K562 (cell line): Measurements from ENCODE around the gene CDC20. TPM values are rescaled to one million over a fixed set of nuclear protein-coding genes. Genes with fewer than 3 reads are reported as not detected.
A peak's percentile ranks its signal among the peaks of the same experiment; 100 is the strongest.

Experiments
- ARHGAP35 ChIP-seq: fragments of 450-650 bp; IDR thresholded peaks from 2 replicates; pipeline ENCODE4 v1.6.1; 2018; ENCODE audit not compliant: partially characterized antibody
- BCOR ChIP-seq: fragments of 450-650 bp; IDR thresholded peaks from 2 replicates; pipeline ENCODE4 v1.6.1; 2016
- HNRNPL ChIP-seq: fragments of 200-400 bp; formaldehyde crosslinking; IDR thresholded peaks from 2 replicates; pipeline ENCODE4 v1.6.1; 2017; ENCODE audit warnings: low read depth, mild to moderate bottlenecking, low read length
- MTA3 ChIP-seq: fragments of 450-650 bp; formaldehyde crosslinking; IDR thresholded peaks from 2 replicates; pipeline ENCODE4 v1.6.1; 2017; ENCODE audit warnings: mild to moderate bottlenecking, borderline replicate concordance
- POLR2G ChIP-seq: fragments of 200-400 bp; formaldehyde crosslinking; IDR thresholded peaks from 2 replicates; pipeline ENCODE4 v1.6.1; 2017; ENCODE audit warnings: low read depth, mild to moderate bottlenecking, antibody characterized with exemption, low read length, moderate library complexity
- ZC3H4 ChIP-seq: sonication (generic); formaldehyde crosslinking; IDR thresholded peaks from 2 replicates; pipeline ENCODE4 v1.9.0; 2021; ENCODE audit warnings: missing genetic modification reagents, borderline replicate concordance
- ZFX ChIP-seq: sonication (generic); formaldehyde crosslinking; IDR thresholded peaks from 2 replicates; pipeline ENCODE4 v1.8.0; 2022; ENCODE audit warnings: mild to moderate bottlenecking, missing genetic modification reagents, moderate library complexity
- ZNF668 ChIP-seq: fragments of 250-450 bp; sonication (Bioruptor Pico); IDR thresholded peaks from 2 replicates; pipeline ENCODE4 v1.8.0; 2022; ENCODE audit warnings: mild to moderate bottlenecking, inconsistent platforms
- polyA plus RNA-seq, 8 experiments: library from polyadenylated mRNA; depleted of rRNA in 4 of 8; stranded (reverse) in 5 of 8; unstranded in 3 of 8; fragments of >200 nt; fragmentation: Nextera tagmentation in 2 of 8; fragmentation: Illumina TruSeq in 1 of 8; extraction: Ambion mirVana in 2 of 8; extraction: Trizol in 1 of 8; gene quantifications; 2 replicates each; pipeline versions ENCODE4 v1.2.1 to v1.2.3, GENCODE V29; 2011 to 2014; ENCODE audit warnings: inconsistent platforms in 1 of 8, missing spikeins in 1 of 8
- total RNA-seq, 7 experiments: library from RNA; depleted of rRNA in 6 of 7; stranded (reverse); fragments of >200 nt in 6 of 7; fragmentation: Illumina TruSeq in 2 of 7; extraction: Trizol in 2 of 7; gene quantifications; 2 replicates each; pipeline versions ENCODE4 v1.2.1 to v1.2.3, GENCODE V29; 2011 to 2021; ENCODE audit warnings: low replicate concordance in 1 of 7
- TF ChIP-seq, protein P1 (sequence below), 2 experiments: fragments of 450-650 bp in 1 of 2; IDR thresholded peaks; 2 replicates each; pipeline ENCODE4 v1.6.1; 2011 to 2017; ENCODE audit warnings: low read depth in 2 of 2, antibody characterized with exemption in 1 of 2, borderline replicate concordance in 1 of 2, low read length in 1 of 2, mild to moderate bottlenecking in 1 of 2, mixed read lengths in 1 of 2; ENCODE audit not compliant: control insufficient read depth in 1 of 2
- TF ChIP-seq, protein P2 (sequence below): fragments of 250-450 bp; sonication (Bioruptor Pico); IDR thresholded peaks from 2 replicates; pipeline ENCODE4 v1.8.0; 2022; ENCODE audit warnings: moderate library complexity, mild to moderate bottlenecking, inconsistent platforms
- TF ChIP-seq, protein P3 (sequence below): sonication (generic); formaldehyde crosslinking; IDR thresholded peaks from 2 replicates; pipeline ENCODE4 v1.4.0; 2020; ENCODE audit warnings: mild to moderate bottlenecking, missing genetic modification reagents

The CDC20 gene
- total and polyA plus RNA-seq, 9 of the 15 experiments (the other 6 are each of a cell fraction or from before 2014, with no cell fraction given), result 45.2 to 224 (median 121) TPM

DNA sequence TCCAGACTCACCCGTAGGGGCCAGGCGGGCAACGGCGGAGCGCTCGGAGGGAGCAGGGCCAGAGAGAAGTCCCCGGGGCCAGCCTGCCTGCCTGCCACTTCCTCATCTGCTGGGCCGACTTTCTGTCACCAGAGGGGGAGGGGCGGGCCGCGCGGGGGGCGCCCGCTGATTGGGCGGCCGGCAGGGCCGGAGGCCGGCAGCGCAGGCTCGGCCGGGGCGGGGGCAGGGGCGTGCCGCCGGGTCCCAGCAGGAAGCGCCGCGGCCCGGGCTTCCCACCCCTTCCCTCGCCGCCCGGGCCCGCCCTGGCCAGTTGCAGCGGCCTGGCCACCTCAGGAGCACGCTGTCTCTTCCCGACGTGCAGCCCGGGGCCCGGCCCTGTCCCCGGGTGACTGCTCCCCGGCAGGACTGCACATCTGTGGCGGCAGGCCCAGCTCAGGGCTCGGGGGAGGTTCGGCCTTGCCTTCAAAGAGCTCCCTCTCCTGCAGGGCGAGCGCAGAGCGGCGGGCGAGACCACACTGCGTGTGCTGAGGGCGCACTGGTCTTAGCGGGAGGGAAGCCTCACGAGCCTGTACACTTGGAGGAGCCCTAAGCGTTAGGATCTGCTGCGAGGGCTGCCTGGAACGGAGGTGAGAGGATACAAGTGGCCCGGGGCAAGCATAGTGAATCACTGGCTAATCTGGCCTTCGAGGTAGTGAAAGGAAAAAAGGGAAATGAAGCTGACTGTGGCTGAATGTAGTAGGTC lies 9.3 kb downstream of the CDC20 start, which contains the start of gene ELOVL1 (continued):
- TF ChIP-seq, protein P1, sequence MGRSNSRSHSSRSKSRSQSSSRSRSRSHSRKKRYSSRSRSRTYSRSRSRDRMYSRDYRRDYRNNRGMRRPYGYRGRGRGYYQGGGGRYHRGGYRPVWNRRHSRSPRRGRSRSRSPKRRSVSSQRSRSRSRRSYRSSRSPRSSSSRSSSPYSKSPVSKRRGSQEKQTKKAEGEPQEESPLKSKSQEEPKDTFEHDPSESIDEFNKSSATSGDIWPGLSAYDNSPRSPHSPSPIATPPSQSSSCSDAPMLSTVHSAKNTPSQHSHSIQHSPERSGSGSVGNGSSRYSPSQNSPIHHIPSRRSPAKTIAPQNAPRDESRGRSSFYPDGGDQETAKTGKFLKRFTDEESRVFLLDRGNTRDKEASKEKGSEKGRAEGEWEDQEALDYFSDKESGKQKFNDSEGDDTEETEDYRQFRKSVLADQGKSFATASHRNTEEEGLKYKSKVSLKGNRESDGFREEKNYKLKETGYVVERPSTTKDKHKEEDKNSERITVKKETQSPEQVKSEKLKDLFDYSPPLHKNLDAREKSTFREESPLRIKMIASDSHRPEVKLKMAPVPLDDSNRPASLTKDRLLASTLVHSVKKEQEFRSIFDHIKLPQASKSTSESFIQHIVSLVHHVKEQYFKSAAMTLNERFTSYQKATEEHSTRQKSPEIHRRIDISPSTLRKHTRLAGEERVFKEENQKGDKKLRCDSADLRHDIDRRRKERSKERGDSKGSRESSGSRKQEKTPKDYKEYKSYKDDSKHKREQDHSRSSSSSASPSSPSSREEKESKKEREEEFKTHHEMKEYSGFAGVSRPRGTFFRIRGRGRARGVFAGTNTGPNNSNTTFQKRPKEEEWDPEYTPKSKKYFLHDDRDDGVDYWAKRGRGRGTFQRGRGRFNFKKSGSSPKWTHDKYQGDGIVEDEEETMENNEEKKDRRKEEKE (IDR thresholded peaks at IDR 0.05; ENCODE audit: borderline replicate concordance in 1 of 2, control insufficient read depth in 1 of 2, low read depth in 2 of 2, low read length in 1 of 2), result no peak
- TF ChIP-seq ZC3H4 (CRISPR knock-in tag) (no peak), MTA3 (peak; percentile 86; the same call in 1 of the 2 replicates), ARHGAP35 (no peak), ZFX (CRISPR knock-in tag) (peak; percentile 97), BCOR (peak; percentile 83), POLR2G (peak; percentile 96), HNRNPL (0 out of 2 replicates have a peak, but pooled peaks have one; percentile 17), ZNF668 (CRISPR knock-in tag) (no peak)
- TF ChIP-seq, protein P2, sequence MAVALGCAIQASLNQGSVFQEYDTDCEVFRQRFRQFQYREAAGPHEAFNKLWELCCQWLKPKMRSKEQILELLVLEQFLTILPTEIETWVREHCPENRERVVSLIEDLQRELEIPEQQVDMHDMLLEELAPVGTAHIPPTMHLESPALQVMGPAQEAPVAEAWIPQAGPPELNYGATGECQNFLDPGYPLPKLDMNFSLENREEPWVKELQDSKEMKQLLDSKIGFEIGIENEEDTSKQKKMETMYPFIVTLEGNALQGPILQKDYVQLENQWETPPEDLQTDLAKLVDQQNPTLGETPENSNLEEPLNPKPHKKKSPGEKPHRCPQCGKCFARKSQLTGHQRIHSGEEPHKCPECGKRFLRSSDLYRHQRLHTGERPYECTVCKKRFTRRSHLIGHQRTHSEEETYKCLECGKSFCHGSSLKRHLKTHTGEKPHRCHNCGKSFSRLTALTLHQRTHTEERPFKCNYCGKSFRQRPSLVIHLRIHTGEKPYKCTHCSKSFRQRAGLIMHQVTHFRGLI (CRISPR knock-in tag), result peak; percentile 74; the same call in 1 of the 2 replicates
- TF ChIP-seq, protein P3, sequence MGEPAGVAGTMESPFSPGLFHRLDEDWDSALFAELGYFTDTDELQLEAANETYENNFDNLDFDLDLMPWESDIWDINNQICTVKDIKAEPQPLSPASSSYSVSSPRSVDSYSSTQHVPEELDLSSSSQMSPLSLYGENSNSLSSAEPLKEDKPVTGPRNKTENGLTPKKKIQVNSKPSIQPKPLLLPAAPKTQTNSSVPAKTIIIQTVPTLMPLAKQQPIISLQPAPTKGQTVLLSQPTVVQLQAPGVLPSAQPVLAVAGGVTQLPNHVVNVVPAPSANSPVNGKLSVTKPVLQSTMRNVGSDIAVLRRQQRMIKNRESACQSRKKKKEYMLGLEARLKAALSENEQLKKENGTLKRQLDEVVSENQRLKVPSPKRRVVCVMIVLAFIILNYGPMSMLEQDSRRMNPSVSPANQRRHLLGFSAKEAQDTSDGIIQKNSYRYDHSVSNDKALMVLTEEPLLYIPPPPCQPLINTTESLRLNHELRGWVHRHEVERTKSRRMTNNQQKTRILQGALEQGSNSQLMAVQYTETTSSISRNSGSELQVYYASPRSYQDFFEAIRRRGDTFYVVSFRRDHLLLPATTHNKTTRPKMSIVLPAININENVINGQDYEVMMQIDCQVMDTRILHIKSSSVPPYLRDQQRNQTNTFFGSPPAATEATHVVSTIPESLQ (CRISPR knock-in tag), result peak; percentile 94
